GM18873 (cell line): Measurements from ENCODE around the gene TMEM143.
"Not testable (repeated sequence)": the region's sequence is repeated elsewhere in the genome, so short reads cannot be mapped to it uniquely, and the experiment has no call there.

Experiments
- ATAC-seq: cut with Tn5 transposase; IDR thresholded peaks from one replicate; pipeline ENCODE4 v1.9.1; 2021; ENCODE audit warnings: mild to moderate bottlenecking, moderate library complexity, moderate number of reproducible peaks; ENCODE audit not compliant: unreplicated experiment, low FRiP score

The TMEM143 gene

GRCh38 chr19:48363810-48364597, at the start of gene TMEM143, which contains the start of gene SYNGR4:
Gene TMEM143 (minus strand): TSS chr19:48363940. CDS start chr19:48363920, 20 bp downstream.
Gene SYNGR4 (plus strand): TSS chr19:48364367. CDS start chr19:48365843, 1,476 bp downstream.
- ATAC-seq: peak; percentile 74

- no peak for ATAC-seq
These were observed 42.1 kb upstream of the TMEM143 start for GRCh38 chr19:48405850-48406249.

DNA sequence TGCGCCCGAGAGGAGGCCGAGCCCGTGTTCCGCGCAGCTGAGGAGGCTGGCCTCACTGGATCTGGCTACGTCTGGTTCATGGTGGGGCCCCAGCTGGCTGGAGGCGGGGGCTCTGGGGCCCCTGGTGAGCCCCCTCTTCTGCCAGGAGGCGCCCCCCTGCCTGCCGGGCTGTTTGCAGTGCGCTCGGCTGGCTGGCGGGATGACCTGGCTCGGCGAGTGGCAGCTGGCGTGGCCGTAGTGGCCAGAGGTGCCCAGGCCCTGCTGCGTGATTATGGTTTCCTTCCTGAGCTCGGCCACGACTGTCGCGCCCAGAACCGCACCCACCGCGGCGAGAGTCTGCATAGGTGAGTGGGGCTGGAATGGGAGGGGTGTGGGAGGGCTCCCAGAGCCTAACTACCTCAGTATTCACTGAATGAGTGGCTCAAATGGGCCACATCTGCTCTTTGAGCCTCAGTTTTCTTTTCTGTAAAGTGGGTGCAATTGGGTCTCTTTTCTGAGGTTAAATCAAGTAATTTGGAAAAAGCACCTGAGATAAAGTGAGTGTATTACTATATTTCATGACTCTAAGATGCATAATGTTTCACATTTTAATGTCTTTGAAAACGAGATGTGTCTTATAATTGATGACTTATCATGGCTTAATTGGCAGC, 41.4 kb upstream of the TMEM143 start:
- no peak for ATAC-seq

DNA sequence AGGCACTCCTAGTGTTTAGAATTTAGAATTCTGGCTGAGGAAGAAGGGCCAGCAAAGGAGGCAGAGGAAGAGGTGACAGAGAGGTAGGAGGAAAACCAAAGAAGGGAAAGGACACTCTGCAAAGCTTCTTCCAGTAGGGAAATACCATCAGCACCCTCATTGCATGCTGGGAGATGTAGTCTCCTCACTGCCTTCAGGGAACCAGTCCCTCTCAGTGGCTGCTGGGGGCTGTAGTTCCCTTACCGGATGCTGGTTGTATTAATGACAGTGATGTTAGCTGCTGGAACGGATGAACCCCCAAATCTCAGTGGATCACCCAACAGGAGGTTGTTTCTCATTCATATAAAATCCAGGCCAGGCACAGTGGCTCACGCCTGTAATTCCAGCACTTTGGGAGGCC, 39.9 kb upstream of the TMEM143 start:
- no peak for ATAC-seq

DNA sequence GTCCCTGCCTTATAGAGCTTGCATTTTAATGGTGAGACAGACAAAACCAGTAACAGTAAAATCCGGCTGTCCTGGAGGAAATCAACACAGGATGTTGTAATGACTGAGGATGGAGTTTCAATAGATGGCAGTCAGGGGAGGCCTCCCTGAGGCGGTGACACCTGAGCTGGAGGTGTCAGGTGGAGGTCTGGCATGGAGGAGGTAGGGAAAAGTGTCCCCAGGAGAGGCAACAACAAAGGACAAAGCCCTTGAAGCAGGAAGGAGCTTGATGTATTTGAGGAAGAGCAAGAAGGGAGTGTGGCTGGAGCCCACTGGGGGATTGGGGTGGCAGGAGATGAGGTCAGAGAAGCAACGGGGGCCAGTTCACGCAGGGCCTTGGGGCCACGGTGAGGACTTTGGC, 37.5 kb upstream of the TMEM143 start:
- ATAC-seq: no peak

GRCh38 chr19:48400018-48400742, 36.4 kb upstream of the TMEM143 start:
- ATAC-seq: no peak

DNA sequence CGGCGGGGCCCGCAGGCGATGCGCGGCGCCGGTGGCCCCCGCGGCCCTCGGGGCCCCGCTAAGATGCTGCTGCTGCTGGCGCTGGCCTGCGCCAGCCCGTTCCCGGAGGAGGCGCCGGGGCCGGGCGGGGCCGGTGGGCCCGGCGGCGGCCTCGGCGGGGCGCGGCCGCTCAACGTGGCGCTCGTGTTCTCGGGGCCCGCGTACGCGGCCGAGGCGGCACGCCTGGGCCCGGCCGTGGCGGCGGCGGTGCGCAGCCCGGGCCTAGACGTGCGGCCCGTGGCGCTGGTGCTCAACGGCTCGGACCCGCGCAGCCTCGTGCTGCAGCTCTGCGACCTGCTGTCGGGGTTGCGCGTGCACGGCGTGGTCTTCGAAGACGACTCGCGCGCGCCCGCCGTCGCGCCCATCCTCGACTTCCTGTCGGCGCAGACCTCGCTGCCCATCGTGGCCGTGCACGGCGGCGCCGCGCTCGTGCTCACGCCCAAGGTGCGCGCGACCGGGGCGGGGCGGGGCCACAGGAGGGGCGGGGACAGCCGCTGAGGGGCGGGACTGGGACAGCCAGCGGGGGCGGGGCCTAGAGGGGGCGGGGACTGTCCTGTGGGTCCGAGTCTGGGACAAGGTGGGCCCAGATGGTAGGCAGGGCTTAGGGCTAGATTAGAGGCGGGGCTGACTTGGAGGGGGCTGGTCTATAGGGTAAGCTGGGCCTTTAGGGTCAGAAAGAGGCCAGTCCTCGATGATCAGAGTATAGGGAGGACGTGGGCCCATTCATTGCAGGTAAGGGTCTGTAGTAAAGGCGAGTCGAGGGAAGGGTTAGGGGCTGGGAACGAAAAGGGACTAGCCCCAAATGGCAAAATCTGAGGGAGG, 34.9 kb upstream of the TMEM143 start:
- ATAC-seq: no peak

GRCh38 chr19:48398102-48398374, 34.3 kb upstream of the TMEM143 start:
- ATAC-seq: no peak

GRCh38 chr19:48397263-48398101, 33.7 kb upstream of the TMEM143 start:
- ATAC-seq: no peak

- no peak for ATAC-seq
These were observed 33.1 kb upstream of the TMEM143 start for GRCh38 chr19:48396824-48397176.

- ATAC-seq: no peak
These were observed 32.5 kb upstream of the TMEM143 start for GRCh38 chr19:48396016-48396823.

- no peak for ATAC-seq
These were observed 31.8 kb upstream of the TMEM143 start for GRCh38 chr19:48395499-48395898.

- no peak for ATAC-seq
These were observed 31.4 kb upstream of the TMEM143 start for GRCh38 chr19:48395170-48395455.

GRCh38 chr19:48394331-48395169, 30.8 kb upstream of the TMEM143 start:
- no peak for ATAC-seq

DNA sequence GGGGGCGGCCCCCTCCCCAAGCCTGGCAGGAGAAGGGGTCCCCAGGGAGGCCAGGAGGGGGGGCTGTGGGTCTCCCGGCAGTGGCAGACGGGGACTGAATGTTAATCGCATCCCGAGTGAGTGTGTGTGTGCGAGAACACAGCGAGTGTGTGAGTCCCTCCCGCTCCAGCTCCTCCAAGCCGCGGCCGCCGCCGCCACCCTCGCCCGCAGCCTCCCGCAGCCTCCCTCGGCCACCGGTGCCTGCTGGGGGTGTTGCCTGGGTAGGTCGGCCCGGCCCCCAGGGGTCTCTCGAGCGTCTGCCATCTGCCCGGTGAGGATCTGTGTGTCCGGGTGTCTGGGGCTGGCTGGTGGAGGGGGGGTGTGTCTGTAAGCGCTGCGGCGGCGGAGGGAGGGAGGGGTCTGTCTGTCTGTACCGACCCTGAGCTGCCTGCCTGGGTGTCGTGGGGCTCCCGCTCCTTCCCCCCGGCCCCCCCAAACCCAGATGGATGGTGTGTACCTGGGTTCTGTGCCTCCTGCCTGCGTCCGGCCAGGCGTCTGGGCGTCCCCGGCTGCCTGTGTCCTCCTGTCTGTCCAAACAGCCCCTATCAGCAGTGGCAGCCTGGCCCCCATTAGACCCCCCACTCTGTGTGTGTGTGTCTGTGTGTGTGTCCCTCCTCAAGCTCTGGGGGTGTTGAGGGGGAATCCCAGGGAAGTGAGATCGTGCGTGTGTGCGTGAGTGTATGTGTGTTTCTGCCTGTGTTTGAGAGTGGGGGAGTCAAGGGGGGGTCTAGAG, 30.0 kb upstream of the TMEM143 start, which contains the start of gene GRIN2D:
Gene GRIN2D, plus strand, starts transcription at position 110 of the 772 bp plus-strand sequence. CDS start 4,725 bp downstream, outside the sequence.
- ATAC-seq: no peak

DNA sequence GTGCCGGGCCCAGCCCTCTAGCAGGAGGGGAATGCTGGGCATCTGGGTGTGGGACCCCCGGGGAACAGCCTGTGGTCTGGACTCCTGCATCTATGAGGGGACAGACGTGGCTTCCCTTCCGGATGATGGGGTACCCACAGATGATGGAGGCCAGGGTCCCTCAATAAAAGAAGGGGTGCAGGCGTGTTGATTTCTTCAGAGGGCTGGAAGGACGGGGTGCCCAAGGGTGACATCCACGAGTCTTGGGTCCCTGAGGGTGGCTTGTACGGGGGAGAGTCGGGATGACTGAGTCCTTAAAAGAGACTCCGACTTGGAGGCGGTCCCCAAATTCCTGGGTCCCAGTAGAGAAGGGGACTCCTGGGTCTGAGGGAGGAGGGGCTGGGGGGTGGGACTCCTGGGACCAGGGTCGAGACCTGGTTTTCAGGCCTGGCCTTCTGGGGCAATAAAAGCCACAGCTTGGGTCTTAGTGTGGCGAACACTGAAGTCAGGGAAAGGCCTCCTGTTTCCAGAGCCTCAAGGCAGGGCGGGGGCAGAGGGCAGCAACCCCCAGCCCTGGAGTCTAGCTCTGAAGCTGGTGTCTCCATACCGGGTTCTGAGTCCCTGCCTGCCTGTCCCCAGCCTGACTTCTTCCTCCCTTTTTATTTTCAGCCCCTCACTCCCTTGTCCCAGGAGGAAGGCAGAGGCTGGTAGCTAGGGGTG, 29.3 kb upstream of the TMEM143 start:
- no peak for ATAC-seq

- ATAC-seq: not testable (repeated sequence)
These were observed 28.2 kb upstream of the TMEM143 start for GRCh38 chr19:48392006-48392344.
